ENCODE data around the gene ICAM3.
"Not testable (repeated sequence)": the region's sequence is repeated elsewhere in the genome, so short reads cannot be mapped to it uniquely, and the experiment has no call there.

The ICAM3 gene

DNA sequence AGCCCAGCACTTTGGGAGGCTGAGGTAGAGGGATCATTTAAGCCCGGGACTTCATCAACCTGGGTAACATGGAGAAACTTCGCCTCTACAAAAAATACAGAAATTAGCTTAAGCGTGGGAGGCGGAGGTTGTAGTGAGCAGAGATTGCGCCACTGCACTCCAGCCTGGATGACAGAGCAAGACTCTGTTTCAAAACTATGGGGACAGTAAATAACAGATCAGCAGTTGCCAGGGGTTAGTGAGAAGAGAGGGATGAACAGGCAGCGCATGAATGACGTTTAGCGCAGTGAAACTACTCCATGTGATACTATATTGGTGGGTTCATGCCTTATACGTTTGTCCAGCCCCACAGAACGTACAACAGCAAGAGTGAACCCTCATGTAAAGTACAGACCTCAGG lies 7.1 kb upstream of the ICAM3 start:
- DNase-seq (ENCODE audit: low read depth): no peak

DNA sequence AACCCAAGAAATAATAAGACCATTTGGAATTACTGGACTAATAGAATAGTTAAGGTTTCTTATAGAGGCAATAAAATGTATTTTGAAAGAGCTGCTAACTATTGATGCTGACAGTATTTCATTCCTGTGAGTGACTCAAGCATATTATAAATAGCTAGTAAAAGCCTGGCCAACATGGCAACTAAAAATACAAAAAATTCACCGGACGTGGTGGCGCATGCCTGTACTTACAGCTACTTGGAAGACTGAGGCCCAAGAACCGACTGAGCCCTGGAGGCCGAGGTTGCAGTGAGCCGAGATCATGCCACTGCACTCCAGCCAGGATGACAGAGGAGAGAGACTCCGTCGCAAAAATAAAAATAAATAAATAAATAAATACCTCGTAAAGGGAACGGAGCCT lies 5.4 kb upstream of the ICAM3 start:
- DNase-seq (ENCODE audit: low read depth): no peak

DNA sequence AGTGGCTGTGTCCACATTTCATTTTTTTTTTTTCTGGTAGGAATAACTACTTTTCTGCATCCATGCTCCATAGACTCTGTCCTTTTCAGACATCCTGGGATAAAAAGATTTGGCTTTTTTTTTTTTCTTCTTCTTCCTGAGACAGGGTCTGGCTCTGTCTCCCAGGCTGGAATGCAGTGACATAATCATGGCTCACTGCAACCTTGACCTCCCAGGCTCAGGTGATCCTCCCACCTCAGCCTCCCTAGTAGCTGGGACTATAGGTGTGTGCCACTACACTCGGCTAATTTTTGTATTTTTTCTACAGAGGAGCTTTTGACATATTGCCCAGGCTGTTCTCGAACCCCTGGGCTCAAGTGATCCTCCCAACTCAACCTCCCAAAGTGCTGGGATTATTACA lies 4.1 kb upstream of the ICAM3 start:
- no peak for DNase-seq (ENCODE audit: low read depth)

DNA sequence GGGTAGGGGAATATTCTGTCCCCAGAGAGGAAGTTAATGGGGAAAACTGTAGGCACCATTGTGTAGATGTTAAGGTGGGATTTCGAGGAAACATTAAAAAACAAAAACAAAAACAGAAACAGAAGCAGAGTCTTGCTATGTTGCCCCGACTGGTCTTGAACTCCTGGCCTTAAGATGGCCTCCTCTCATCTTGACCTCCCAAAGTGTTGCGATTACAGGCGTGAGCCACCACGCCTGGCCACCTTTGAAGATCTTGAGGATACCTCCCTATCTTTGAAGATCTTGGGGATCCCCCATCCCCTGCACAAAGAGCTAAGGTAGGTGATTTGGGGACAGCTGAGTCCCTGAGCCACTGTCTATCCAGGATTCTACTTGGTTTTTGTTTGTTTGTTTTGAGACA lies 553 bp upstream of the ICAM3 start:
- no peak for DNase-seq (ENCODE audit: low read depth)

DNA sequence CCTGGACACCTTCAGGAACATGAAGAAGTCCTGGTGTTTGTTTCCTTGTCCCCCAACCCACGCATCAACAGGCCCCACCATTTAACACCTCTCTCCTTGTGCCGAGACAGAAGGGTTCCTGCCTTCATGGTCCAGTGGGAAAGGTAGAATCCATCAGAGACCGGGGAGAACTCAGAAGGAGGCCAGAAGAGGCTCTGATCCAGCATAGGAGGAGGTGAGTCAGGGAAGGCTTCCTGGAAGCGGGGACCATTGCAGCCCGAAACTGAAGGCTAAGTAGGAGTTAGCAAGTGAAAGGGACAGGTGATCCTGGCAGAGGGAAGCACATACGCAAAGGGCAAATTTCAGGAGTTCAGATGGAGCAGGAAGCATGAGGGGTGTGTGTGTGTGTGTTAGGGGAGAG lies 484 bp downstream of the ICAM3 start:
- DNase-seq (ENCODE audit: low read depth): no peak

DNA sequence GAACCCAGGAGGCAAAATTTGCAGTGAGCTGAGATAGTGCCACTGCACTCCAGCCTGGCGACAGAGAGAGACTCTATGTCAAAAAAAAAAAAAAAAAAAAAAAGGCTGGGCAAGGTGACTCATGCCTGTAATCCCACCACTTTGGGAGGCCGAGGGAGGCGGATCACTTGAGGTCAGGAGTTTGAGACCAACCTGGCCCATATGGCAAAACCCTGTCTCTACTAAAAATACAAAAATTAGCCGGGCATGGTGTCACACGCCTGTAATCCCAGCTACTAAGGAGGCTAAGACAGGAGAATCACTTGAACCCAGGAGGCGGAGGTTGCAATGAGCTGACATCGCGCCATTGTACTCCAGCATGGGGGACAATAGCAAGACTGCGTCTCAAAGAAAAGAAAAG lies 2.7 kb downstream of the ICAM3 start:
- DNase-seq (ENCODE audit: low read depth): not testable (repeated sequence)

DNA sequence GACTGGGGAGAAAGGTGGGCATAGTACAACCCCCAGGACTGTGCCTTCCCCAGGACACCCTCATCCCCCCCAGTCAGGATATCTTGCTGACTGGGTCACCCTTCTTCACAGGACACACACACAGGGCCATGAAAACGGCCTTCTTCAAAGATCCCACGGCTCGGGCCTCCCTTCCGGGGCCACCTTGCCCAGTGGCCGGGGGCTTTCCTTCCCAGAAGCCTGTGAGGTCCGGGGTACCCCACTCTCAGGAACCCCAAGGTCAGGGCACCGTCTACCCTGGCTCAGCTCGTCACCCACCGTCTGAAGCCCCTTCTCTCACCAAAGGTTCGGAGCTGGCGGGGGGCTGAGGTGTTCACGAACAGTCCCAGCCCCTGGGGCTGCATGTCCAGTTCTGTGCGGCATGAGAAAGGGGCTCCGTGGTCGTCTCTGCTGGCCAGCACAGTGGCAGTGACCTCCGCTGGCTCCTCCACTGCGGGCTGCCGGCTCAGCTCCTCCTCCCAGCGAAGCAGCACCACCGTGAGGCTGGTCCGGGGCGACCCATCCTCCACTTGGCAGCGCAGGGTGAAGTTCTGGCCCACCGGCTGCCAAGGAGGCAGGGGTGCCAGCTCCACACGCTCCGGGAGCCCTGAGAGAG lies 4.0 kb downstream of the ICAM3 start:
- DNase-seq (ENCODE audit: low read depth): no peak

DNA sequence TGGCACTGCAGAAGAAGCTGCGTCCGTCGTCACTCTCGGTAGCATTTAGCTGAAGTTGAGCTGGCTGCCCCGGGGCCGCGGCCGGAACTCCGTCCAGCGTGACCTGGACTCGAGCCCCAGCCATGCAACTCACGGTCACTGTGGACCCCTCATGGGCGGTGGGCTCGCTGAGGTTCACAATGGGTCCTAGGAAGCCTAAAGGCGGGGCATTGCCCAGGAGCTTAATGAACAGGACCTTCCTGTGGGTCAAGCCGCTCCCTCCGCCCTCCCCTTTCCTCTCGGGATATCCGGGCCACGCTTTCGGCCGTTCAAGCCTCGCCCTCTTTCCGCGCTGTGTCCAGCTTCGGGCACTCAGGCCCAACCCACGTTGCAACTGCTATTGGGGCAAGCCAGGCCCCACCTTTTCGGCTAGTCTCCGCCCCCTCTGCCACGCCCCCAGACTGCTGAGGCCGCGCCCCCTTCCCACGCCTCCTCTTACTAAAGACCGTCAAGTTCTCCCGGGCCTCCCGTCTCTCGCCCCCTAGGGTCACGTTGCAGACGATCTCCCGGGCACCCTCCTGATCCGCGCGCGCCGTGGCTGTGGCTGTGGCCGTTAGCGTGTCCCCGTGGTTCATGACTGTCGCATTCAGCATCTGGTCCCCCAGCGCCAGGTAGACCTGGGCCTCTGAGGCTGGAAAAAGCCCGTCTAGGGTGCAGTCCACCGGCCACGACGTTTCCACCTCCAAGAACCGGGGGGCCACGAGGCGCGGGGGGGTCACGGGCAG lies 4.7 kb downstream of the ICAM3 start:
- peak; percentile 84 for DNase-seq (ENCODE audit: low read depth)

DNA sequence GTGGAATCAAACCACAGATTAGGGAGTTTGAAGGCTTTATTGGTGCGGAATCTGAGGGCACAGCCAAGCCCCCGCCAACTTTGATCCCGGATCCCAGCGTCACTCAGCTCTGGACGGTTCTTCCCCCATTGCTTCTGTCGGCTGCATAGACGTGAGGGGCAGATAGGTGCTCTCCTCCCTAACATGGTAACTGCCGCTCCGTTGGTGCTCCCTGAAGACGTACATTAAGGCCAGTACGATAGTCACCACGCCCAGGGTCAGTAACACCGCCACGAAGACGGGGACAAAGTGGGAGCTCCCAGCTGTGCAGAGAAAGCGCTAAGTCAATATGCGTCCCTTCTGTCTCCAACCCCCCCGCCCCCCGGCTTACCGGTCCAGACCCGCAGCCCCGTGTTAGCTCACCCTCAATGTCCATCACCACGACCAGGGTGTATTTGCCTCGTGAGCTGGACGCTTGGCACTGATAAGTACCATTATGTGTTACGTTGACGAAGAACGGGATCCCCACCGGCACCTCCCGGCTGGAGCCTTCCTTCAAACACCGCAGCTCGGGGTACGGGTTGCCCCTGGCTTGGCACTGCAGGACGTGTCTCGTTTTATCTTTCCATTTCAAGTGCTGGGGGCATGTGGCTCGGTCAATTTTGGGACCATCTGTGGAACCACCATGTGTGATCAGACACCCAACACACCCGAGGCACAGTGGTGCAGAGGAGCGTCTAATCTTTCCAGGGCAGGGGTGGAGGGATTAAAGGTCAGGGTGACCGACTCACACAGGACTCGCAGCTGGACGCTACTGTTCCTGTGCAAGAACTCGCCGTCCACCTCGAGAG lies 5.5 kb downstream of the ICAM3 start:
- DNase-seq (ENCODE audit: low read depth): no peak

DNA sequence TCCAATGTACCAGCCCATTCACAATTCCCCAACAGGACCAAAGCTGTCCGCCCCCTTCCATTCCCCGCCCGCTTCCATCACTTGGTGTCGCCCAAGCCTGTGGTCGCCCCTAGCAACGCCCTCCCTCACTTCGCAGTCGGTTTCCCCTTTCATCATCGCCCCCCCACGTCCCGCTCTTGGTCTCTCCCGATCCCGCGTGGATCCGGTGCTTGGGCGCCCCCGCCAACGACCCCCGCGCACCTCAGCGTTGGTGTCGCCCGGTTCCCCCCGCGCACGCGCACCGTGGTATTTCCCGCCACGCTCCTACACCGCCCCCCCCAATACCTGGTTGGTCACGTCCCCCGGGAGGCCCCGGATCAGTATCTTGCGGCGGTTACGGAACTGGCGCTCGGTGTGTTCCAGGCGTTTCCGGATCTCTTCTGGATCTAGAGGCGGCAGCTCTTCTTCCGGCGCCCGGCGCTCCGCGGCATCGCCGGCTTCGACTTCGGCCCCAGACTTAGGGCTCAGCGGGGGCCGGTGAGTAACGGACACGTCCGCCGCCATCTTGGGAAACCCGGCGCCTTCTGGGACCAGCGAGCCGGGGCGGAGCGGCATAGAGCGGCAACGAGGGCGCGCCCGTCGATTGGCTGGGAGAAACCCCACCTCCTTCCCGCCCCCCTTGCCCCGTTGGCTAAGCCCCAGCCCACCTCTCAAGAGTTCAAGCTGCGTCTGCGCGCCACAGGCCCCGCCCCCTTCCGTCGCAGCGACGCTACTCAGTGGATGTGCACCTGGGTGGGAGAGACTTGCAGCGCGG lies 6.3 kb downstream of the ICAM3 start, which contains the start of gene RAVER1:
RAVER1 (minus strand) TSS at position 565 of the 793 bp plus-strand sequence; CDS start at position 543, 22 bp downstream.
- DNase-seq (ENCODE audit: low read depth): peak; percentile 86

DNA sequence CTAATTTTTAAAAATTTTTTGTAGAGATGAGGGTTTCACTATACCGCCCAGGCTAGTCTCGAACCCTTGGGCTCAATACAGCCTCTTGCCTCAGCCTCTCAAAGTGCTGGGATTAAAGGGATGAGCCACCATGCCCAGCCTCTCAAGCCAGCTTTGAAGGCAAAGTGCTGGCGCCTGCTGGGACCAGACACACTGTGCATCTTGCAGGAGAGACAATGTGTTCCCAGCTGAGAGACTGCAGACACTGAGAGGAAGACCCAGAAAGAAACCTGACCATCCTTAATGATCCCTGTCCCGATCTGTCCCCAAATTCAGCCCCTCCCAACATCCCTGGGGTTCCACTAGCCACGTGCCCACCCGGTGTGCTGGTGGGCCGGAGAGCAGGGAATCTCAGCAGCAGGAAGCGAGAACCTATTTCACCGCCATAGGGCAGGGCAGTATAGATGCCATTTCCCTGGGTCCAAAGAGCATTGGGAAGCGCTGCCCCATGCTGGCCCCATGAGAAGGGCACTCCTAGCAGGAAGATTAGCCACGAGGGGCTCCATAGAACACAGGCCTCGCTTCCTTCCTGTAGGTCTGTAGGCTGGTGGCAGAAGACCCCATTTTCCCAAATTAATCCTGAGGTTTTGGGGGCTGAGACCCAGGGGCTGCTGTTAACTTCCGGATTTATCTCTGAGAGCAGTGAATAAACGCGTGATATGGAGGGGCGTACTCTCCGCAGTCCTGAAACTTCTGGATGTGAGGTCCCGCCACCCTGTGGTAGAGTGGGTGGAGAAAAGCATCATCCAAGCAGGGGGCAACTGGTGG lies 7.1 kb downstream of the ICAM3 start:
- DNase-seq (ENCODE audit: low read depth): peak; percentile 37

DNA sequence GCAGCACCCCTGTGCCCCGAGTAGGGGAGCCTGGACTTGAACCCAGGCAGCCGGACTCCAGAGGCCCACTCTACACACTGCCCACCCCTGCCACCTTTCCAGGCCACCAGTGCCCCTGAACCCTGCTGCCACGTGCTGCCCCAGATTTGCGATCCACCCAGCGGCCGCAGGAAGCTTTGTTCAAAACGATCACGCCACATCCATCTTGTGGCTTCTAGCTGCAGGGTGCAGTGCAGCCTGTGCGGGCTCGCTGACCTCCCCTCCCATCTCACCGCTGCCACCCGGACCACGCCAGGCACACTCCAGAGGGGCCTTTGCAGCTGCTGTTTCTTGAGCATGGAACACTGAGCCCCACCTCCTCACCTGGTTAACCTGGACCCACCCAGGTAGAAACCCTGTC lies 9.9 kb downstream of the ICAM3 start:
- no peak for DNase-seq (ENCODE audit: low read depth)

DNA sequence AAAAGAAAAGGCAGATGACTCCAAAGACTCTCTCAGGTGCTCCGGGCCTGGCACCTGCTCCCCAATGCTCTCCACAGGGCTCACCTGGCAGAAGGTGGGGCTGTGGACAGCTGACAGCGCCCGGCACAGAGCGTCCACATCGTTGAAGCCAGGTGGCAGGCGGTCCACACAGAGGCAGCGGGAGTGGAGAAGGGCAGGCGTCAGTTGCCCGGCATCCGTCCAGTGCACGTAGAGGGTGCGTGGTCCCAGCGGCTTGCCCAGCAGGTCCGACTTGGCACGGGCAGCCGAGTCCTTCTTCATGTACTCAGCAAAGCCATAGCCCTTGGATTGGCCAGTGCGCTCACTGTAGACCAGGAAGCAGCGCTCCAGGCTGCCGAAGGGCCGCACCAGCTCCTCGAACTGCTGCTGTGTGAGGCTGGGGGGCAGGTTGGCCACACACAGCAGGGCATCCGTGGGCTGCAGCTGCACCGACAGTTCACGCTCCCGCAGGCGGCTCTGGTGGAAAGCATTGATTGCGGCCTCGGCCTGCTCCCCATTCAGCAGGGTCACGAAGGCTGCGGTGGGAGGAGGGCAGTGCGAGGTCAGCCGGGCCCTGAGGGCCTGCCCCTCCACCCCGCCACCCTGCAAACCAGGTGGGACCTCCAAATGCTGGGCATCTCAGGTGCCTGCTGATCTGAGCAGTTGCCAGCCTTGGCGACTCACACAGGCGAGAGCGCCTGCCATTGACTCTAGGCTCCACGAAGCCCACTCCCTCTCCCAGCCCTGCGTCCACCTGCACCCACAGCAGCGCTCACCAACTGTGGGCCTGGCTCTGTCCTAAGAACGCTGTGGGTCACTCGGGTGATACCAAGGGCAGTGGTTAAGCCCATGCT lies 10.6 kb downstream of the ICAM3 start:
- DNase-seq (ENCODE audit: low read depth): no peak

DNA sequence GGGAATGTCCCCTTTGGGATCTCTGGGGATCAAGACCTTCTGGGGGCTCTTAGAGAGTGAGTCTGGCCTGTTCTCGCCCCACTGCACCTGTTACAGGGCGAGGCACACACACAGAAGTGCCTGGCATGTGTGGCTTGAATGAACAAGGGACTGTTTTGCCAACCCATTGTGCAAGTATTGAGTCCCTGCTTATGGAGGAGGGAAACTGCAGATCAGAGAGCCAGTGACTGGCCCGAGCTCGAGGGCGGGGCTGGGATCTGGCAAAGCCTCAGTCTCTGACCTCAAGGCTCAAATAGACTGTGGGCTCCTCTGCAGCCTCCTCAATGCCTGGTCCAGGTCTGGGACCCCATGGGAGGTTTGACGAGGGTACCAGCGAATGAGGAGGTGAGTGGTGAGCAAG lies 11.6 kb downstream of the ICAM3 start:
- DNase-seq (ENCODE audit: low read depth): no peak

DNA sequence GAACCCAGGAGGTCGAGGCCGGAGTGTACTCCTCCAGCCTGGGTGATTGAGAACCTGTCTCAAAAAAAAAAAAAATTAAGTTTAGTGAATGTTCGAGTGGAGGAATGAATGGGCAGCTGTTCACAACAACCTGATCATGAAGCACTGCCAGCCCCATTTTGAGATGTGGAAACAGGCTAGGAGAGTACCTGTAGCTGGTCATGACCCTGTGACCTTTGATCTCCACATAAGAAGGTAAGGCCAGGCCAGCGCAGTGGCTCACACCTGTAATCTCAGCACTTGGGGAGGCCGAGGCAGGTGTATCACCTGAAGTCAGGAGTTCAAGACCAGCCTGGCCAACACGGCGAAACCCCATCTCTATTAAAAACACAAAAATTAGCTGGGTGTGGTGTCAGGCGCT lies 13.7 kb downstream of the ICAM3 start:
- DNase-seq (ENCODE audit: low read depth): no peak

DNA sequence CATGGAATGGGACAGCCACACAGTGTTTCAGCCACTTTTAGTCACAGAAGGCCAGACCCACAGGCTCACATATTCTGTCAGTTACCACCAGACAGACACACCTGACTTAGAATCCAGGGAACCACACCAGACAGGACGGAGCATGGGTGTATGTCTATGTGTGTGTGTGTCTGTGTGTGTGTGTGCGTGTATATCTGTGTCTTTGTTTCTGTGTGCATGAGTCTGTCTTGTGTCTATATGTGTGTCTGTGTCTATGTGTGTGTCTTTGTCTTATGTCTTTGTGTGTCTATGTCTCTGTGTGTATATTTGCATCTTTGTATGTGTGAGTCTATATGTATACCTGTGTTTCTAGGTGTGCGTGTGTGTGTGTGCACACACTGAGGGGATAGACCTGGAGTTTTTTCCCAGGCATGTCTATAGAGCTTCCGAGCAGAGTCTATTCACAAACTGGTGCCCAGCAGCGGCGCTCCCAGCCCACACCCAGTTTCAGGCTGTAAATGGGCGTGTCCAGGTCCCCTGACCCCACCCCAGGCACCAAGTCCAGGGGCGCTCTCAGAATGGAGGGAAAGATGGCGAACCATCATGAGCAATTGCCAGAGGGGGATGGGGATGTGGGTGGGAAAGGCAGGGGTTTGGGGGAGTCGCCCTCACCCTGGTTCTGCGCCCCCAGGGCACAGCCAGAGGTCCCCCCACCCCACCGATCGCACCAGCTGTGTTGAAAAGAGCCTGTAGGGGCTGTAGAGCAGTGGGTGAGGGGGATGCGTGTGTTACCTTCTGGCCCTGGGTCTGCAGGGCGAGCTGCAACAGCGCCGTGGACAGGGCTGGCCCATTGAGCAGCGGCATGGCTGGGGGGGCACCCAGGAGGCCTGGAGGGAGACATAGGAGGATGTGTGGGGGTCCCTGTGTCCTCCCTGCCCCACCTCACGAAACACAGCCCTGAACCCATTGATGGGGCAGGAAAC lies 17.3 kb downstream of the ICAM3 start:
- no peak for DNase-seq (ENCODE audit: low read depth)

DNA sequence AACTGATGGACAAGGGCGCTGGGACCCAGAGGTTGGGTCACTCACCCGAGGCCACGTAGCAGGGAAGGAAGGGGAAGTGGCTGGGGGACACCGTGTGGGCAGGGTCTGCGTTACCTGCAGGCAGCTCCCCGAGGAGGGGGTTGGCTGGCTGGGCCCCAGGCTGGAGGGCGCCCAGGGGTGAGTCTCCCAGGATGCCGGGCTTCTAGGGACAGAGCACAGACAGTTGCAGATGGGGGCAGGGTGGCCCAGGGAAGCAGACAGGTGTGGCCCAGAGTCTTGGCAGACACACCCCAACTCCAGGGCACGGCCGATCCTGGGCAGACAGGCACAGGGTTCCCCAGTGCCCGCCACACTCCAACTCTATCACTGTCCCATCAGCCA lies 18.0 kb downstream of the ICAM3 start:
- no peak for DNase-seq (ENCODE audit: low read depth)

DNA sequence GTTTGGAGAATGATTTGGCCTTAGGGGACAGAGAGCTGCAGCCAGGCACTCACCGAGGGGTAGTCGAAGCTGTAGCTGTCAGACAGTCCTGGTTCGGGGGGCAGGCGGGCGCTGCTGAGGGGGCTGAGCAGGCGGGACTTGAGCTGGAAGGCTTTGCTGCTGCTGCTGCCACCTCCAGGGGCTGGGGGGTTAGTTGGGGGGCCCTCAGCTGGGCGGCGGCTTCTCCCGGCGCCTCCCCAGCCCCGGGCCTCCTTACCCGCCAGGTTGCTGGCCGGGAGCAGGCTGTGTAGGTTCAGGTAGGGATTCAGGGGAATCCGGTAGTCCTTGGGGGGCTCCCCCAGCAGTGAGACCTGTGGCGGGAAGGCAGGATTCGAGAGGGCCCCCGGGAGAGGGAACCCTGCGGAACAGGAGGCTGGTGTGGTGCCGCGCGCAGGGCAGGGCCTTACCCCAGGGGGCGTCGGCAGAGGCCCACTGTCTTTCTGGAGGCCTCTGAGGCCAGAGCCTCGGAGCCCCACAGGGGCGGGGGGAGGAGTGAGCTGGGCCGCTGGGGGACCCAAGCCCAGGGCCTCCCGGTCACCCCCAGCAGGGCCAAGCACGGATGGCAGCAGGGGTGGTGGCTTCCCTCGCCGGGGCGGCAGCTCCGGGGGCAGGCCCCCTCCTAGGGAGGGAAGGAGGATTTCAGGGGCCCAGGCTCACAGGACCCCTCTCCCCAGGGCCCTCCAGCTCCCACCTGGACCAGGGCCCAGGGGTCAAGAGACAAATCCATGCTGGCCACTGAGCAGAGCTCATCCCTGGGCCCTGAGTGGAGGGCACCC lies 18.6 kb downstream of the ICAM3 start:
- DNase-seq (ENCODE audit: low read depth): no peak

Measured in HS-5 (cell line).